GM12878 (cell line): ENCODE data around the gene PRKCB. TPM values are rescaled to one million over a fixed set of nuclear protein-coding genes. Genes with fewer than 3 reads are reported as not detected.

Source experiments
- ATAC-seq: fragments of 200-7000 bp; cut with Tn5 transposase; 3 replicates; pipeline ENCODE4 v1.9.1; 2020; ENCODE audit warnings: mild to moderate bottlenecking, moderate library complexity
- BruUV-seq: library from RNA; stranded (reverse); fragments of 400-500 nt; replicated peaks from 2 replicates; lab custom pipeline; 2021; lab: Mats Ljungman, UMichigan
- CTCF ChIA-PET: fragments of 300-600 bp; sonication (Branson Sonifier 250); formaldehyde crosslinking; extraction: SDS; loops from one replicate; lab custom pipeline; 2021; ENCODE audit warnings: inconsistent platforms; lab: Yijun Ruan, JAX
- POLR2A ChIA-PET: fragments of 350-600 bp; formaldehyde crosslinking; extraction: SDS; loops from one replicate; lab custom pipeline; 2021; ENCODE audit warnings: inconsistent platforms; lab: Charles Lee
- RAD21 ChIA-PET: fragments of 300-600 bp; sonication (Branson Sonifier 250); formaldehyde crosslinking; loops from one replicate; lab custom pipeline; 2023; ENCODE audit warnings: antibody characterized with exemption; ENCODE audit not compliant: unreplicated experiment; lab: Charles Lee
- SMC1A ChIA-PET: fragments of 300-600 bp; sonication (Branson Sonifier 250); formaldehyde crosslinking; loops from one replicate; lab custom pipeline; 2023; ENCODE audit not compliant: unreplicated experiment, uncharacterized antibody; lab: Charles Lee
- DNase-seq: peaks from one replicate; pipeline ENCODE4 v3.0.0-alpha.2; 2011; ENCODE audit warnings: low read depth, low spot score
- FAIRE-seq: peaks from 3 replicates; lab custom pipeline; 2011; peaks lifted over from hg19 to GRCh38; lab: Jason Lieb, UNC
- H2AFZ ChIP-seq: 2 replicates; pipeline ENCODE4 v1.6.0; 2011; ENCODE audit warnings: low read depth, low read length, control low read depth; ENCODE audit not compliant: control insufficient read depth
- H3K27ac ChIP-seq: 2 replicates; pipeline ENCODE4 v1.5.1; 2011; ENCODE audit warnings: control low read depth; ENCODE audit not compliant: control insufficient read depth, insufficient read depth
- H3K27me3 ChIP-seq, 2 experiments: replicated peaks in 1 of 2; 2 replicates each; pipeline versions ENCODE4 v1.6.0 to v1.6.1; 2011; ENCODE audit warnings: low read length in 1 of 2; ENCODE audit not compliant: control insufficient read depth in 2 of 2, insufficient read depth in 2 of 2
- H3K36me3 ChIP-seq, 2 experiments: 2 replicates each; pipeline ENCODE4 v1.5.1; 2011; ENCODE audit warnings: low read length in 1 of 2; ENCODE audit not compliant: control insufficient read depth in 2 of 2, insufficient read depth in 2 of 2
- H3K4me1 ChIP-seq: 2 replicates; pipeline ENCODE4 v1.6.1; 2011; ENCODE audit warnings: mild to moderate bottlenecking, low read length, moderate library complexity, mixed read lengths; ENCODE audit not compliant: control insufficient read depth, insufficient read depth
- H3K4me2 ChIP-seq: 2 replicates; pipeline ENCODE4 v1.6.0; 2011; ENCODE audit warnings: control low read depth; ENCODE audit not compliant: control insufficient read depth, insufficient read depth
- H3K4me3 ChIP-seq: fragments of 200-600 bp; sonication (generic); 2 replicates; pipeline ENCODE4 v1.5.1; 2016
- H3K79me2 ChIP-seq: 2 replicates; pipeline ENCODE4 v1.6.0; 2011; ENCODE audit warnings: low read length; ENCODE audit not compliant: control insufficient read depth, insufficient read depth
- H3K9ac ChIP-seq: 2 replicates; pipeline ENCODE4 v1.8.0; 2011; ENCODE audit warnings: low read length, control low read depth, mixed read lengths; ENCODE audit not compliant: control insufficient read depth, insufficient read depth
- H3K9me3 ChIP-seq: replicated peaks from 3 replicates; pipeline ENCODE4 v1.5.1; 2011; ENCODE audit warnings: mild to moderate bottlenecking, low read length; ENCODE audit not compliant: control insufficient read depth, insufficient read depth
- H4K20me1 ChIP-seq: 2 replicates; pipeline ENCODE4 v1.6.0; 2011; ENCODE audit not compliant: control insufficient read depth, insufficient read depth
- ATF7 ChIP-seq: fragments of 450-650 bp; IDR thresholded peaks from 2 replicates; pipeline ENCODE4 v1.6.1; 2016; ENCODE audit warnings: low read depth, mild to moderate bottlenecking
- CREM ChIP-seq: IDR thresholded peaks from 2 replicates; pipeline ENCODE4 v1.6.1; 2014; ENCODE audit warnings: antibody characterized with exemption, low read depth
- GATAD2B ChIP-seq: fragments of 450-650 bp; conservative IDR thresholded peaks from 2 replicates; pipeline ENCODE4 v1.6.1; 2017; ENCODE audit warnings: low read depth, mild to moderate bottlenecking, moderate library complexity
- KAT2A ChIP-seq: conservative IDR thresholded peaks from 2 replicates; pipeline ENCODE4 v1.6.1; 2011; ENCODE audit warnings: low read depth, low read length; ENCODE audit not compliant: control insufficient read depth
- LARP7 ChIP-seq: fragments of 450-650 bp; IDR thresholded peaks from 2 replicates; pipeline ENCODE4 v1.6.1; 2017; ENCODE audit warnings: mild to moderate bottlenecking
- MYC ChIP-seq: IDR thresholded peaks from 2 replicates; pipeline ENCODE4 v1.6.1; 2011; ENCODE audit warnings: mild to moderate bottlenecking, low read length, moderate library complexity, inconsistent platforms; ENCODE audit not compliant: insufficient read depth, insufficient replicate concordance, insufficient read length, severe bottlenecking
- NBN ChIP-seq: fragments of 450-650 bp; IDR thresholded peaks from 2 replicates; pipeline ENCODE4 v1.6.1; 2016
- POLR2AphosphoS5 ChIP-seq: IDR thresholded peaks from 2 replicates; pipeline ENCODE4 v1.6.1; 2011; ENCODE audit warnings: mild to moderate bottlenecking, low read length, inconsistent platforms
- RFX5 ChIP-seq: IDR thresholded peaks from 2 replicates; pipeline ENCODE4 v1.6.1; 2011; ENCODE audit warnings: low read depth, low read length, improper control_type of control experiment
- RUNX3 ChIP-seq: IDR thresholded peaks from 2 replicates; pipeline ENCODE4 v1.6.1; 2012; ENCODE audit warnings: low read length, inconsistent platforms
- SMC3 ChIP-seq: IDR thresholded peaks from 2 replicates; pipeline ENCODE4 v1.6.1; 2011; ENCODE audit warnings: low read length, improper control_type of control experiment, borderline replicate concordance
- SPI1 ChIP-seq: IDR thresholded peaks from 2 replicates; pipeline ENCODE4 v1.6.1; 2011; ENCODE audit warnings: low read depth, mild to moderate bottlenecking, low read length, moderate library complexity, borderline replicate concordance; ENCODE audit not compliant: insufficient read depth
- TARDBP ChIP-seq: IDR thresholded peaks from 2 replicates; pipeline ENCODE4 v1.6.1; 2016; ENCODE audit warnings: borderline replicate concordance
- WGBS: methylation state at CpG from one replicate; pipeline ENCODE4 v1.1.6; 2016; ENCODE audit warnings: low lambda C conversion rate; ENCODE audit not compliant: insufficient replicate concordance, insufficient coverage; ENCODE audit errors: missing lambda C conversion rate; 5-methylcytosine and 5-hydroxymethylcytosine counted together
- in situ Hi-C: fragments of 300-500 bp; cut with MboI; formaldehyde crosslinking; loops from 9 replicates; pipeline ENCODE4 v1.14.3; 2018; ENCODE audit warnings: mixed read lengths
- intact Hi-C: fragments of 100-400 bp; cut with micrococcal nuclease; formaldehyde crosslinking; loops from one replicate; pipeline ENCODE4 v1.14.2; 2022; ENCODE audit not compliant: unreplicated experiment
- polyA plus RNA-seq, 11 experiments: library from polyadenylated mRNA; depleted of rRNA in 4 of 11; unstranded in 6 of 11; stranded (reverse) in 5 of 11; fragments of >200 nt; fragmentation: Nextera tagmentation in 4 of 11; fragmentation: Illumina TruSeq in 1 of 11; extraction: Ambion mirVana in 4 of 11; extraction: Trizol in 1 of 11; gene quantifications; 1 replicate in 1 of 11; 2 replicates in 10 of 11; pipeline versions ENCODE4 v1.2.1 to v1.2.3, GENCODE V29; 2011 to 2016; ENCODE audit warnings: inconsistent platforms in 2 of 11, missing spikeins in 2 of 11, low read depth in 1 of 11
- total RNA-seq, 4 experiments: library from RNA; depleted of rRNA in 3 of 4; stranded (reverse); fragments of >200 nt in 3 of 4; fragmentation: Illumina TruSeq in 1 of 4; extraction: Trizol in 1 of 4; gene quantifications; 2 replicates each; pipeline versions ENCODE4 v1.2.1 to v1.2.3, GENCODE V29; 2013 to 2021
- TF ChIP-seq, protein P1 (sequence below): fragments of 450-650 bp; IDR thresholded peaks from 2 replicates; pipeline ENCODE4 v1.6.1; 2017; ENCODE audit warnings: mild to moderate bottlenecking, low read depth, inconsistent platforms; ENCODE audit not compliant: poor library complexity, severe bottlenecking
- TF ChIP-seq, protein P2 (sequence below): IDR thresholded peaks from 2 replicates; pipeline ENCODE4 v1.6.1; 2011; ENCODE audit warnings: low read depth, mild to moderate bottlenecking, low read length, moderate library complexity, borderline replicate concordance; ENCODE audit errors: extremely low read depth
- TF ChIP-seq, protein P3 (sequence below): IDR thresholded peaks from 2 replicates; pipeline ENCODE4 v1.6.1; 2012; ENCODE audit warnings: low read depth, low read length, improper control_type of control experiment

Gene PRKCB
- total and polyA plus RNA-seq, 10 of the 15 experiments (the other 5 are each of a cell fraction or from before 2014, with no cell fraction given) = 21.4 to 158 (median 97.3) TPM

DNA sequence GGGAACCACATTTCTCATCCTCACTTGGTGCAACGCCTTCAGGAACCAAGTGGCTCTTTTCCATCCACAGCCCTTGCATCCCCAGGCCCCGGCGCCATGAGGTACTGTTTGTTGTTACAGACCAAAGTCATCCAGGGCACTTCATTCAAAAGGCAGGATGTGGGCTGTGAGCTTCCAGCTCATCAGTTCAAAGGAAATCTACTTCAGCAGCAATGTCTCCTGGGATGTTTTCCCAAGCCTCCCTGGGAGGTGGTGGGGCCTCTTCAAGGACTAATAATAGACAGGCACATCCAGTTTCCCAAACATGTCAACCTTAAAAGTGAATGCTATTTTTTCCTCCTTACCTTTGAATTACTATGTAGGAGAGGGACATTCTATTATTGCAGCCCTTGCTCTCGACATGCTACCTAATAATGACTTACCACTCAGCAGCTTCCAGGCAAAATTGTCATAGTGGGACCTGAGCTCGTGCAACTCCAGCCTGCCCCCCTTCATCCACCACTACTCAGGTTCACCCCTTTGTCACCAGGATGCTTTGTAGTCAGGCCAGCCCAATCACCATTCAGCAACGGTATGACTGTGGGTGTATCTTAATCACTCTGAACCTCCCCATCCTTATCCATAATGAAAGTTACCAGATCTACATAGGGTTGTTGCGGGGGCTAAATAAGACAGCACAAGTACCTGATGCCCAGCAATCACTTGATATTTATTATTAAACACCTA lies 1.7 kb upstream of the PRKCB start:
- ChIA-PET CTCF (interaction anchor here (0.9 to 3.6 kb wide), 7 partner anchors 27 to 176 kb away, joined by 3 to 21 read pairs (median 5); no protein-coding TSS in a partner anchor), RAD21 (interaction anchor here (1.1 to 2.3 kb wide), 2 partner anchors 30 to 176 kb away, joined by 6 to 9 read pairs; no protein-coding TSS in a partner anchor), POLR2A (interaction anchor here (1.0 kb wide), 1 partner anchor 27 kb away, joined by 3 read pairs; no protein-coding TSS in a partner anchor), SMC1A (interaction anchor here (0.9 to 2.2 kb wide), 4 partner anchors 21 to 176 kb away, joined by 4 to 11 read pairs (median 7); no protein-coding TSS in a partner anchor)
- Histone ChIP-seq H3K36me3 (no peaks in the 10 kb centered on the region), H3K9me3 (peaks cover 2% of the 10 kb centered on the region; the same call in 2 of the 3 replicates), H4K20me1 (no peaks in the 10 kb centered on the region), H3K4me3 (no peak overlapping the region), H2AFZ (no peak overlapping the region), H3K9ac (no peak overlapping the region), H3K27me3 (no peaks in the 10 kb centered on the region), H3K4me1 (peaks cover 5% of the 10 kb centered on the region), H3K27ac (no peak overlapping the region), H3K4me2 (no peak overlapping the region), H3K79me2 (peaks cover 32% of the 10 kb centered on the region)
- TF ChIP-seq, protein P1, sequence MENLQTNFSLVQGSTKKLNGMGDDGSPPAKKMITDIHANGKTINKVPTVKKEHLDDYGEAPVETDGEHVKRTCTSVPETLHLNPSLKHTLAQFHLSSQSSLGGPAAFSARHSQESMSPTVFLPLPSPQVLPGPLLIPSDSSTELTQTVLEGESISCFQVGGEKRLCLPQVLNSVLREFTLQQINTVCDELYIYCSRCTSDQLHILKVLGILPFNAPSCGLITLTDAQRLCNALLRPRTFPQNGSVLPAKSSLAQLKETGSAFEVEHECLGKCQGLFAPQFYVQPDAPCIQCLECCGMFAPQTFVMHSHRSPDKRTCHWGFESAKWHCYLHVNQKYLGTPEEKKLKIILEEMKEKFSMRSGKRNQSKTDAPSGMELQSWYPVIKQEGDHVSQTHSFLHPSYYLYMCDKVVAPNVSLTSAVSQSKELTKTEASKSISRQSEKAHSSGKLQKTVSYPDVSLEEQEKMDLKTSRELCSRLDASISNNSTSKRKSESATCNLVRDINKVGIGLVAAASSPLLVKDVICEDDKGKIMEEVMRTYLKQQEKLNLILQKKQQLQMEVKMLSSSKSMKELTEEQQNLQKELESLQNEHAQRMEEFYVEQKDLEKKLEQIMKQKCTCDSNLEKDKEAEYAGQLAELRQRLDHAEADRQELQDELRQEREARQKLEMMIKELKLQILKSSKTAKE = no peak
- no peak for TF ChIP-seq SMC3
- TF ChIP-seq KAT2A = no peak
- no peak for TF ChIP-seq NBN
- TF ChIP-seq CREM = no peak
- TF ChIP-seq POLR2AphosphoS5 = no peak
- TF ChIP-seq MYC = no peak
- TF ChIP-seq, protein P2, sequence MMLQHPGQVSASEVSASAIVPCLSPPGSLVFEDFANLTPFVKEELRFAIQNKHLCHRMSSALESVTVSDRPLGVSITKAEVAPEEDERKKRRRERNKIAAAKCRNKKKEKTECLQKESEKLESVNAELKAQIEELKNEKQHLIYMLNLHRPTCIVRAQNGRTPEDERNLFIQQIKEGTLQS = no peak
- TF ChIP-seq, protein P3, sequence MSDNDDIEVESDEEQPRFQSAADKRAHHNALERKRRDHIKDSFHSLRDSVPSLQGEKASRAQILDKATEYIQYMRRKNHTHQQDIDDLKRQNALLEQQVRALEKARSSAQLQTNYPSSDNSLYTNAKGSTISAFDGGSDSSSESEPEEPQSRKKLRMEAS = no peak
- TF ChIP-seq RFX5 = no peak
- no peak for TF ChIP-seq LARP7
- TF ChIP-seq SPI1 = no peak
- no peak for TF ChIP-seq RUNX3
- no peak for TF ChIP-seq GATAD2B
- no peak for TF ChIP-seq ATF7
- no peak for TF ChIP-seq TARDBP
- ATAC-seq (no peak), FAIRE-seq (no peak), DNase-seq (no peak)
- WGBS = 83% methylated on average over 7 of the region's 7 CpGs
- in situ Hi-C loops (no loop called here), intact Hi-C loops (loop anchor here (2.0 kb wide), 1 partner anchor 31 kb away; no protein-coding TSS in a partner anchor)
- no TSS peak for BruUV-seq
